CD4-positive, alpha-beta T cell treated with Interleukin-4 for 1 hour (primary cell): ENCODE data around the gene REG4.
"Not testable (repeated sequence)": the region's sequence is repeated elsewhere in the genome, so short reads cannot be mapped to it uniquely, and the experiment has no call there.

Experiments used
- DNase-seq, 2 donors: peaks; one replicate each; pipeline ENCODE4 v3.0.0-alpha.2; 2020 to 2022

Gene REG4

GRCh38 chr1:119805746-119806145 lies 5.5 kb downstream of the REG4 start:
- DNase-seq: no peak

- no peak for DNase-seq
These were observed 6.0 kb downstream of the REG4 start for GRCh38 chr1:119805247-119805646.

GRCh38 chr1:119799599-119800177 lies 11.6 kb downstream of the REG4 start:
- no peak for DNase-seq

- DNase-seq: peak in 1 of 2 donors; percentile 1
These were observed 12.3 kb downstream of the REG4 start for GRCh38 chr1:119799003-119799402.

GRCh38 chr1:119797606-119798005 lies 13.7 kb downstream of the REG4 start:
- no peak for DNase-seq

- DNase-seq: no peak
These were observed 14.1 kb downstream of the REG4 start for GRCh38 chr1:119797162-119797561.

GRCh38 chr1:119795261-119796200 lies 15.7 kb downstream of the REG4 start:
- DNase-seq: no peak

- DNase-seq: no peak
These were observed 16.4 kb downstream of the REG4 start for GRCh38 chr1:119794876-119795240.

- no peak for DNase-seq
These were observed 16.9 kb downstream of the REG4 start for GRCh38 chr1:119794230-119794875.

- DNase-seq: no peak
These were observed 19.9 kb downstream of the REG4 start for GRCh38 chr1:119791377-119791776.

- DNase-seq: no peak
These were observed 20.6 kb downstream of the REG4 start for GRCh38 chr1:119790451-119791198.

- DNase-seq: no peak
These were observed 23.5 kb downstream of the REG4 start for GRCh38 chr1:119787776-119788175.

- DNase-seq: not testable (repeated sequence)
These were observed 24.7 kb downstream of the REG4 start for GRCh38 chr1:119786473-119787050.

GRCh38 chr1:119786046-119786445 lies 25.2 kb downstream of the REG4 start:
- not testable (repeated sequence) for DNase-seq

- no peak for DNase-seq
These were observed 27.0 kb downstream of the REG4 start for GRCh38 chr1:119784191-119784781.

GRCh38 chr1:119783354-119784185 lies 27.7 kb downstream of the REG4 start:
- no peak for DNase-seq

- no peak for DNase-seq
These were observed 28.5 kb downstream of the REG4 start for GRCh38 chr1:119782631-119783325.

- DNase-seq: no peak
These were observed 29.6 kb downstream of the REG4 start for GRCh38 chr1:119781434-119782210.

GRCh38 chr1:119779869-119780356 lies 31.3 kb downstream of the REG4 start:
- DNase-seq: no peak
